Activated CD8-positive, alpha-beta T cell treated with anti-CD3 and anti-CD28 coated beads for 36 hours (primary cell): ENCODE results near the gene LPIN3. TPM values are rescaled to one million over a fixed set of nuclear protein-coding genes. Genes with fewer than 3 reads are reported as not detected.

Experiments
- ATAC-seq: fragments of 200-7000 bp; cut with Tn5 transposase; one replicate; pipeline ENCODE4 v1.10.0; 2021; ENCODE audit warnings: mild to moderate bottlenecking, moderate library complexity
- CTCF ChIA-PET: fragments of 350-600 bp; sonication (Branson Sonifier 250); formaldehyde crosslinking; loops from one replicate; lab custom pipeline; 2021; ENCODE audit warnings: antibody characterized with exemption; lab: Charles Lee
- POLR2A ChIA-PET: fragments of 350-600 bp; sonication (Branson Sonifier 250); formaldehyde crosslinking; loops from one replicate; lab custom pipeline; 2021; ENCODE audit warnings: antibody characterized with exemption; lab: Charles Lee
- DNase-seq: peaks from one replicate; pipeline ENCODE4 v3.0.0-alpha.2; 2020
- H3K27ac Mint-ChIP-seq: one replicate; pipeline ENCODE4 v1.8.0; 2021; ENCODE audit warnings: mild to moderate bottlenecking, mixed read lengths
- H3K27me3 Mint-ChIP-seq: one replicate; pipeline ENCODE4 v1.8.0; 2021; ENCODE audit warnings: mixed read lengths
- H3K36me3 Mint-ChIP-seq: one replicate; pipeline ENCODE4 v1.8.0; 2021; ENCODE audit warnings: low read depth, mixed read lengths
- H3K4me1 Mint-ChIP-seq: one replicate; pipeline ENCODE4 v1.8.0; 2021; ENCODE audit warnings: low read depth, mixed read lengths
- H3K4me3 Mint-ChIP-seq: one replicate; pipeline ENCODE4 v1.8.0; 2021; ENCODE audit warnings: mild to moderate bottlenecking, moderate library complexity, mixed read lengths
- H3K9me3 Mint-ChIP-seq: one replicate; pipeline ENCODE4 v1.8.0; 2021; ENCODE audit warnings: mixed read lengths
- intact Hi-C: fragments of 100-400 bp; cut with micrococcal nuclease; formaldehyde crosslinking; loops from one replicate; pipeline ENCODE4 v1.10.0; 2022
- total RNA-seq, 2 experiments: library from RNA; stranded (reverse); gene quantifications; one replicate each; pipeline ENCODE4 v1.2.3, GENCODE V29; 2021
- TF ChIP-seq, protein P1 (sequence below): fragments of 200-600 bp; IDR thresholded peaks from one replicate; pipeline ENCODE4 v1.8.0; 2022; ENCODE audit warnings: antibody characterized with exemption, mild to moderate bottlenecking

Gene LPIN3
- total RNA-seq, 2 experiments from 2014 or later, result 0.86 to 0.87 TPM

DNA sequence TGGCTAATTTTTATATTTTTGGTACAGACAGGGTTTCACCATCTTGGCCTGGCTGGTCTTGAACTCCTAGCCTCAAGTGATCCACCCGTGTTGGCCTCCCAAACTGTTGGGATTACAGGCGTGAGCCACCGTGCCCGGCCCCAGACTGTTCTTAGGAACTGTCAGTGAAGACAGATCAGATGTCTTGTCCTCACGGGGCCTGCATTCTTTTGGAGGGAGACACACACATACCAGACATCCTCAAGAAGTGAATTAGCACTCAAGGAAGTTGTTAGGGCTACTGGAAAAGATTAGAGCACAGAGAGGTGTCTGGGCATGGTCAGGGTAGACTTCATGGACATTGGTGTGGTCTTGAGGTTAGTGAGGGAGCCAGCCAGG lies 10.3 kb upstream of the LPIN3 start:
- ChIA-PET CTCF (interaction anchor here (1.0 to 3.7 kb wide), 7 partner anchors 8 to 367 kb away, joined by 3 to 29 read pairs (median 5); partner anchors contain the start of gene LPIN3), POLR2A (interaction anchor here (0.6 to 1.7 kb wide), 4 partner anchors 8 to 204 kb away, joined by 3 to 4 read pairs (median 3); no protein-coding TSS in a partner anchor)
- H3K27me3 Mint-ChIP-seq, result no peaks in the 10 kb centered on the region
- no peak overlapping the region for H3K27ac Mint-ChIP-seq
- TF ChIP-seq, protein P1, sequence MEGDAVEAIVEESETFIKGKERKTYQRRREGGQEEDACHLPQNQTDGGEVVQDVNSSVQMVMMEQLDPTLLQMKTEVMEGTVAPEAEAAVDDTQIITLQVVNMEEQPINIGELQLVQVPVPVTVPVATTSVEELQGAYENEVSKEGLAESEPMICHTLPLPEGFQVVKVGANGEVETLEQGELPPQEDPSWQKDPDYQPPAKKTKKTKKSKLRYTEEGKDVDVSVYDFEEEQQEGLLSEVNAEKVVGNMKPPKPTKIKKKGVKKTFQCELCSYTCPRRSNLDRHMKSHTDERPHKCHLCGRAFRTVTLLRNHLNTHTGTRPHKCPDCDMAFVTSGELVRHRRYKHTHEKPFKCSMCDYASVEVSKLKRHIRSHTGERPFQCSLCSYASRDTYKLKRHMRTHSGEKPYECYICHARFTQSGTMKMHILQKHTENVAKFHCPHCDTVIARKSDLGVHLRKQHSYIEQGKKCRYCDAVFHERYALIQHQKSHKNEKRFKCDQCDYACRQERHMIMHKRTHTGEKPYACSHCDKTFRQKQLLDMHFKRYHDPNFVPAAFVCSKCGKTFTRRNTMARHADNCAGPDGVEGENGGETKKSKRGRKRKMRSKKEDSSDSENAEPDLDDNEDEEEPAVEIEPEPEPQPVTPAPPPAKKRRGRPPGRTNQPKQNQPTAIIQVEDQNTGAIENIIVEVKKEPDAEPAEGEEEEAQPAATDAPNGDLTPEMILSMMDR, result no peak
- no peaks in the 10 kb centered on the region for H3K9me3 Mint-ChIP-seq
- DNase-seq, result no peak
- no peaks in the 10 kb centered on the region for H3K36me3 Mint-ChIP-seq
- no peak for ATAC-seq
- peaks cover 14% of the 10 kb centered on the region for H3K4me1 Mint-ChIP-seq
- H3K4me3 Mint-ChIP-seq, result no peak overlapping the region
- intact Hi-C loops, result loop anchor here (10.0 kb wide), 1 partner anchor 96 kb away; no protein-coding TSS in a partner anchor

DNA sequence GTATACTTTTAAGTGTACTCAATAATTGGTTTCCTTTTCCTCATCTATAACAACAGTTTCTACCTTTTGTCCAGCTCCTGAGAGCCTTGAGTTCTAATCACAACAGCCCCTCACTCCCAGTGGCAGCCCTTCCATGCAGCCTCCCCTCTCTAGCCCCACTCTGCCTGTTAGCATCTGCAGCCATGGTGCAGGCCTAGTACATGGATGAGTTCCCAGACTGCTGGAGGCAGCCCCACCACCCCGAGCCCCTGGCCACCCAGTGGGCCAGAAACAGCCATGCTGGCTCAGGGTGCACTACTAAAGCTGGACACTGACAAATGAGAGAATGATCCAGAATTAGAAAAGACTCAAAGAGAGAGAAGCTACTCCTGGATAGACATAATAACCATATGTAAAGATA lies 9.7 kb upstream of the LPIN3 start:
- Mint-ChIP-seq H3K9me3 (no peaks in the 10 kb centered on the region), H3K36me3 (no peaks in the 10 kb centered on the region), H3K4me1 (peaks cover 14% of the 10 kb centered on the region), H3K4me3 (no peak overlapping the region), H3K27ac (no peak overlapping the region), H3K27me3 (no peaks in the 10 kb centered on the region)
- DNase-seq (no peak), ATAC-seq (no peak)
- TF ChIP-seq, protein P1, result no peak
- ChIA-PET CTCF (interaction anchor here (1.5 to 3.7 kb wide), 4 partner anchors 9 to 368 kb away, joined by 3 to 29 read pairs (median 12); partner anchors contain the start of gene LPIN3), POLR2A (interaction anchor here (1.6 kb wide), 1 partner anchor 204 kb away, joined by 3 read pairs; no protein-coding TSS in a partner anchor)
- intact Hi-C loops, result loop anchor here (10.0 kb wide), 1 partner anchor 96 kb away; no protein-coding TSS in a partner anchor

DNA sequence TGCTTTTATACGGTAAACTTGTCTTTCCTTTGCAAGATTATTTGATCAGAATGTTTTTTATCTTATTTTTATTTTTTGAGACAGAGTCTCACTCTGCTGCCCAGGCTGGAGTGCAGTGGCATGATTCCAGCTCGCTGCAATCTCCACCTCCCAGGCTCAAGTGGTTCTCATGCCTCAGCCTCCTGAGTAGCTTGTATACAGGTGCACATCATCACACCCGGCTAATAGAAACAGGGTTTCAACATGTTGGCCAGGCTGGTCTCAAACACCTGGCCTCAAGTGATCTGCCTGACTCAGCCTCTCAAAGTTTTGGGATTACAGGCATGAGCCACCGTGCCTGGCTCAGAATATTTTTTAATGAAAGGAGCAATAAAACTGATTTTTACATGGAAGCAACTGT lies 8.9 kb upstream of the LPIN3 start:
- Mint-ChIP-seq H3K9me3 (no peaks in the 10 kb centered on the region), H3K4me1 (peaks cover 14% of the 10 kb centered on the region), H3K27me3 (no peaks in the 10 kb centered on the region), H3K27ac (no peak overlapping the region), H3K36me3 (no peaks in the 10 kb centered on the region), H3K4me3 (no peak overlapping the region)
- ChIA-PET POLR2A (no interaction called here), CTCF (interaction anchor here (1.4 to 3.7 kb wide), 3 partner anchors 8 to 197 kb away, joined by 4 to 29 read pairs (median 7); partner anchors contain the start of gene LPIN3)
- DNase-seq, result no peak
- ATAC-seq, result no peak
- TF ChIP-seq, protein P1, result no peak
- intact Hi-C loops, result loop anchor here (10.0 kb wide), 1 partner anchor 97 kb away; no protein-coding TSS in a partner anchor

DNA sequence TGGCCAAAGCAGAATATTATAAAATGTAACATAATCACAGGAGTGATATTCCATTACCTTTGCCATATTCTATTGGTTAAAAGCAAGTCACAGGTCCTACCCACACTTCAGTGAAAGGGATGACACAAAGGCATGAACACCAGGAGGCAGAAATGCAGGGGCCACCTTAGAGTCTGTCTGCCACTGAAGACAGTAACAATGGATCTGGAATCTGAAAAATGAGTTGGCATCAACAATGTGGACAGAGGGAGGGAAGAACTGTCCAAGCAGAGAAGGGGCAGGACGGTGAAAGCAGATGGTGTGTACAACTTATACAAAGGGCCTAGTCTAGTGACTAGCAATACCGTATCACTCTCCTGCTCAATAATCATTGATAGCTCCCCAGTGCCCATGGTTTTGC lies 6.6 kb upstream of the LPIN3 start:
- TF ChIP-seq, protein P1, result no peak
- CTCF ChIA-PET, result no interaction called here
- intact Hi-C loops, result loop anchor here (10.0 kb wide), 1 partner anchor 99 kb away; no protein-coding TSS in a partner anchor

More for the DNA sequence above, 6.6 kb upstream of the LPIN3 start:
- no peak for ATAC-seq
- H3K9me3 Mint-ChIP-seq, result no peaks in the 10 kb centered on the region
- DNase-seq, result no peak
- H3K27ac Mint-ChIP-seq, result no peak overlapping the region
- H3K4me1 Mint-ChIP-seq, result peaks cover 11% of the 10 kb centered on the region
- H3K36me3 Mint-ChIP-seq, result no peaks in the 10 kb centered on the region
- peaks cover 2% of the 10 kb centered on the region for H3K27me3 Mint-ChIP-seq
- H3K4me3 Mint-ChIP-seq, result no peak overlapping the region
- POLR2A ChIA-PET, result no interaction called here
